Pulmonary artery endothelial cell (primary cell): ENCODE data around the gene ZYG11B. TPM values are rescaled to one million over a fixed set of nuclear protein-coding genes. Genes with fewer than 3 reads are reported as not detected.
"Not testable (repeated sequence)": the region's sequence is repeated elsewhere in the genome, so short reads cannot be mapped to it uniquely, and the experiment has no call there.

Source experiments
- DNase-seq: peaks from one replicate; pipeline ENCODE4 v3.0.0-alpha.2; 2011; ENCODE audit warnings: low read depth, low spot score
- total RNA-seq: library from RNA; depleted of rRNA; stranded (reverse); fragments of >200 nt; gene quantifications from 2 replicates; pipeline ENCODE4 v1.2.3, GENCODE V29; 2014

Gene ZYG11B
- 32.3 and 46.5 TPM in 2 replicates for total RNA-seq

DNA sequence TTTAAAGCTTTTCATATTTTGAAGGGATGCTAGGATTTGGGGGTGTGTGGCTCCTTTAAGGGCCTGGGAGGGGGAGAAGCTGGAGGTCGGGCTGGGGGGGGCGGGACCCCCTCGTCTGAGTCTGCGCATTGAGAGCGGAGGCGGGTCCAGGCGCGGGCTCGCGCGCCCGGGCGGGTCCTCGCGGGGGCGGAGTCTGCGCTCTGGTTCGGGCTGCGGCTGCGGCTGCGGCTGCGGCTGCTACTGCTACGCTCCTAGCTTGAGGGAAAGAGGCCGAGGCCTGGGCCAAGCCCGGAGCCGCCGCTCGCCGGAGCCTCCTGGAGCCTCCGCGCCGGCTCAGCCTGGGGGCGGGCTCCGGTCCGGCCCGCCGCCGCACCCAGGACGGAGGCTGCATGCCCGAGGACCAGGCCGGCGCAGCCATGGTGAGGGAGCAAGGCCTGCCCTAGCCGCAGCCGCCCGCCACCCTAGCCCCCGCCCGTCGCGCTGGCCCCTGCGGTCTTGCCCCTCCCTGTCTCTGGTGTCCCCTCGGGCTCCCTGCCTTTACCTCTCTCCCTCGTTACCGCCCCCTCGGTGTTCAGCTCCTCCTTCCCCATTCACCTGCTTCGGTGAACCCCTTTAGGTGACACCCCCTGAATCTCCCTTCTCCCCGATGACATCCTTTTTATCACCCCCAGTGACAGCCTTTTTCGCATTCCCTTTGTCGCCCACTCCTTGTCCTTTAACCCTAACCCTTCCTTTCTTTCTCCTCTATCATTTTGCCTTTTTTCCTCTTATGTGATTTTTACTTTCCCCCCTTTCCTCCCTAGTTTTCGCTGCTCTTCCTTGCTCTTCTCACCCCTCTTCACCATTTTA, at the start of gene ZYG11B:
Gene ZYG11B, plus strand, starts transcription at position 189 of the 849 bp plus-strand sequence. Its CDS starts 201 bp downstream, at position 390.
- no peak for DNase-seq

DNA sequence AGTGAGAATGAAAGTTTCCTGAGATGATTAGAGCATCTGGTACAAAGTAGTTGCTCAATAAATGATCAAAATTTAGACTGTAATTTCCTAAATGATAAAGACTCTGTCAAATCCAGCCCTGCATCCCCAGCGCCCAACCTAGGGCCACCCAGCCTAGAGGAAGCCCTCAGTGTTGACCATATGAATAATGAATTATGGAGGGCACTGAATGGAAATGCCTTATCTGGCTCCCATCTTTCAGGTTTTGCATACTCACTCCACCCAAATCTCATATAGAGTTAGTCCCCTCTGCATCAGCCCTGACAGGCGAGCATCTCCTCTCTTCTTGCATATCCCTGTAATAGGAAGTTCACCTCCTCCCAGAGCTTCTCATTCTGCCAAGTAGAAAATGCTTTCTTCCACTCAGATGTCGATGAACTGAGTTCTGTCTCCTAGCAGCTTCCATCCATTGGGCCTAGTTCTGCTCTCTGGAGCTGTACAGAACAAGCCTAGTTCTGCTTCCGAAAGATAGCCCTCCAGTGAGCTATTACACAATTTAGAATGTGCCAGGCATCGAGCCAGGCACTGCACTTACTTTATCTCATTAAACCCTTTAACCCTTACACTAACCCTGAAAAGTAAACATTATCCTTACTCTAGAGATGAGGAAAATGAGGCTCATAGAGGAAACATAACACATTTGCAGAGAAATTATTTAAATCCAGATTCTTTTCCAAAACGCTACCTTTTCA, 49.0 kb upstream of the ZYG11B start:
- DNase-seq, result no peak

DNA sequence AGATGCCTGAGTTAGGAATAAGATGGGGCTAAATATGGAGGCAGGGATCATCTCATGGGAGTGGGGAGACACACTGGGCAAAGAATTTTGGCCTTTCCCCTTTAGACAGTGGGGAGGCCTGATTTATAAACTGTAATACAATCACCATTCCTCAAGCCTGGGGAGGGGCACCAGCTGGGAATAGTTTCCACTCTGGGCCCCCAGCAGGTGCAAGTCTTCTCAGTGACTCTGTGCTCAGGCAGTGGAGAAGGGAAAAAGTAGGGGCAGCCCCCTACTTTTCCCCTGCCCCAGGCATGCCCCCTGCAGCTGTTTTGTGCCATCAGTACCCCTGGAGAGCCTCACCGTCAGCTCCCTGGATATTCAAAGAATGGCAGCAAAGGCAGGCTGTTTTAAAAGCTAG, 47.2 kb upstream of the ZYG11B start:
- DNase-seq, result no peak

DNA sequence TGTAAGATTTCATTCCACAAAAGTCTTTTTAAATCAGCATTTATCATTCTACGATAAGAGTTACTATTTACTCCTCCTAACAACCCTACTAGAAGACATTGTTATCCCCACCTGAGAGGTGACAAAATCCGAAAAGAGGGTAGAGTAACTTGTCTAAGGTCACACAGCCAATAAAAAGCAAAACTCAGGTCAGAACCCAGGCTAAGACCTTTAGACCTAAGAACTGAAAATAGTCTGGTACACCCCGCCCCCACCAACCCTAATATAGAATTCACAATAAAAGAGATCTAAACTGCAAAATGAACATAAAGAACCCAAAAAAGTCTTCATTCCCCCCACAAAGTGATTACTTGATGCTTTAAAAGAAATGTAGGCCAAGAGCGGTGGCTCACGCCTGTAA, 46.8 kb upstream of the ZYG11B start:
- no peak for DNase-seq

DNA sequence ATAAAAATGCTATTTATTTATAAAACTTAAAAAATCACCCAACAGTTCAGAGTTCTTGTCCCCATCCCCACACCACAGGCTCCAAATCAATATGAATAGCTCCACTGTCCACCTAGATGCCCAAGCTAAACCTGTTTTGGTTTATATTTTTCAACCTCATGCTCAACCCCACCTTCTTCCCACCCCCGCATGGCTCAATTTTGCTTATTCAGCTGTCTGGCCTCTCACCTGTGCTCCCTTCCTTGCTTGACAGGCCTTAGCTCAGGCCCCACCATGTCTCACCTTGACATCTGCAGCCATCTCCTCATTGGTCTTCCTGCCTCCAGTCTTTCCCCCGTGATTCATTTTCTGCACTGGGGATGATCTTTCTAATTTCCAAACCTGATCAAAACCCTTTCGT, 45.9 kb upstream of the ZYG11B start:
- DNase-seq, result no peak

DNA sequence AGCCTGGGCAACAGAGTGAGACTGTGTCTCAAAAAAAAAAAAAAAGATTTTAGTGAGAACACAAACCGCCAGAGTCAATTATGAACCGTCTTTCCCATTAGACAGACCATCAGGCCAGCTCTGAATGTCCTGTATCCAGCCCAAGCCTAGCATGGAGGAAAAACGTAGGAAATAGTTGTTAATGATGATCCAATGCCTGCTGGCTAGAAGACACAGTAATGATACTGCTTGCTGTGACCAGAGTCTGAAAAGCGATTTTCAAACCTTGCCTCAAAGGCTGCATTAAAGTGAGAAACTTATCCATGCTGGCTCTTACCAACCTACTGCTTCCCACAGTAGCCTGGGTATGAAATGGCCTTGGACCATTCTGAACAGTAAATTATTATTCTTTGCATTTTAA, 45.1 kb upstream of the ZYG11B start:
- DNase-seq, result no peak

GRCh38 chr1:52683367-52683940, 42.8 kb upstream of the ZYG11B start:
- no peak for DNase-seq

DNA sequence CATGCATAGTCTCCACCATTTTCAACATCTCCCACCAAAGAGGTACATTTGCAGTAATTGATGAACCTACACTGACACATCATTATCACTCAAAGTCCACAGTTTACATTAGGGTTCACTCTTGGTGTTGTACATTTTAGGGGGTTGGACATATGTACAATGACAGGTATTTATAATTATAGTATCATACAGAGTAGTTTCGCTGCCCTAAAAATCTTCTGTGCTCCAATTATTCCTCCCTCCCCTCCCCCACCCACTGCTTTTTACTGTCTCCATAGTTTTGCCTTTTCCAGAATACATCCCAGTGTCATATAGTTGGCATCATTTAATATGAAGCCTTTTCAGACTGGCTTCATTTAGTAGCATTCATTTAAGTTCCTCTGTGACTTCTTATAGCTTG, 41.7 kb upstream of the ZYG11B start:
- DNase-seq, result no peak

- not testable (repeated sequence) for DNase-seq
Observed at GRCh38 chr1:52686261-52686751, 39.9 kb upstream of the ZYG11B start.

DNA sequence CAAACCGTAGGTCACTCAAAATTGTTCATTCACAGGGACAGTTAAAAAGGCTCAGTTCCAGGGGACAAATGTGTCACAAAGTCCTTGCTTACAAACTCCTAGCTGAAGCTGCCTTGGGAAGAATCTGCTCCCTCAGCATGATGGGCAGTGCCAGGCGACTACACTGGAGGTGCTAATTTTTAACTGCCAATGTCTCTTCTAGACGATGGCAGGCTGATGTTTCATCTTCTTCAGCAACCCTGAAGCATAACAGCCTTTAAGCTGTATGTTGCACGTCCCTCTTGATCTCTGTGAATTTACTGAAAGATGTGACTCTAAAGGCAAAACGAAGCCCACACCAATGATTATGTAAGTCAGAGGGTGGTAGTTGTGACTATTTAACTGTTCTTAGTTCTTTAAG, 39.4 kb upstream of the ZYG11B start:
- DNase-seq, result no peak

DNA sequence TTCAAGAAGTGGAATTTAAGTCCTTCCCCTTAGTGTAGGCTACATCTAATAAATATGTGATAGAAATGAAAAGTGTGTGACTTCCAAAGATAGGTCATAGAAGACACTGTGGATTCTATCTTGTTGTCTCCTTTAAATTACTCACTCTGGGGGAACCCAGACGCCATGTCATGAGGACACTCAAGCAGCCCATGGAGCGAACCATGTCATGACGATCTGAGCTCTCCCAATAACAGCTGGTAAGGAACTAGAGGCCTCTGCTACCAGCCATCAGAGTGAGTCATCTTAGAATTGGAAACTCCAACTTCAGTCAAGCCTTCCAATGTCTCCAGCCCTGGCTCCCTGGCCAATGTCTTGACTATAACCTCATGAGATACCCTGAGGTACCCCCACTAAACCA, 34.4 kb upstream of the ZYG11B start:
- DNase-seq, result no peak

- DNase-seq, result no peak
Observed at GRCh38 chr1:52692697-52693096, 33.6 kb upstream of the ZYG11B start.

DNA sequence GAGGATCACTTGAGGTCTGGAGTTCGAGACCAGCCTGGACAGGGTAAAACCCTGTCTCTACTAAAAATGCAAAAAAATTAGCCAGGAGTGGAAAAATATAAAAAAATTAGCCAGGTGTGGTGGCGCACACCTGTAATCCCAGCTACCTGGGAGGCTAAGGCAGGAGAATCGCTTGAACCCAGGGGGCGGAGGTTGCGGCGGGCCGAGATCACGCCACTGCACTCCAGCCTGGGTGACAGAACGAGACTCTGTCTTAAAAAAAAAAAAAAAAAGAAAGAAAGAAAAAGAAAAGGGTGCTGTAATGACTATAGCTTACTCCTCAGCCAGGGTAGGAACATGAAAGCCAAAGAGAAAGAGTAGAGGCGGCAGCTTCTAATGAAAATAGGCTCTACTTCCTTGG, 32.9 kb upstream of the ZYG11B start:
- DNase-seq, result not testable (repeated sequence)

DNA sequence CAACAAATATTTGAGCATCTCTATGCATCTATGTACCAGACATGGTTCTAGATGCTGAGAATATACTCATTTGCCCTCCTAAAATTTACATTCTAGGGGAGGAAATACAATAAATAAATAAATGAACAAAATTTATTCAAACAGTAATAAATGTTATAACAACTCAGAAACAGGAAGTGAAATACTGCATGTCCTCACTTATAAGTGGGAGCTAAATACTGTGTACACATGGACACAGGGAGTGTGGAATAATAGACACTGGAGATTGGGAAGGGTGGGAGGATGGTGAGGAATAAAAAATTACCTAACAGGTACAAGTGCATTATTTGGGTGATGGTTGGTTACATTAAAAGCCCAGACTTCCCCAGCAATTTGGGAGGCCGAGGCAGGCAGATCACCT, 32.4 kb upstream of the ZYG11B start:
- DNase-seq, result no peak

DNA sequence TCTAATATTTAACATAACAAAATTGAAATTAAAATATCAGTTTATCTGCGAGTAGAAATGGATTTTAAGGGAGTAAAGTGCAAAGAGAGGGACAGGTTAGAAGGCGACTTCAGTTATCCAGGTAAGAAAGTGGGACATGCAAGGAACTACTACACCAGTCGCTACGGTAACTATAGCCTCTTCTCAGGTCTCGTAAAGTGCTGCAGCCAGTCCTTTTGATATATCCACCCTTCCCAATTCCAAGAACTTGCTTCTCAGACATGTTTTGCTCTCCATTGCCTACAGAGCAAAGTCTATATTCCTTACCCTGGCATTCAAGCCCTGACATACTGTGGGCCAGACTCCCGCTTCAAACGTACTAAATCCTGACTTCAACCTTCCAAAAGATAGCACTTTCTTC, 30.6 kb upstream of the ZYG11B start:
- DNase-seq, result no peak

GRCh38 chr1:52697795-52698674, 28.2 kb upstream of the ZYG11B start, which contains the start of gene COA7:
Gene COA7, minus strand, starts transcription at chr1:52698347. Its CDS starts 21 bp downstream, at chr1:52698326.
- DNase-seq, result peak; percentile 22

DNA sequence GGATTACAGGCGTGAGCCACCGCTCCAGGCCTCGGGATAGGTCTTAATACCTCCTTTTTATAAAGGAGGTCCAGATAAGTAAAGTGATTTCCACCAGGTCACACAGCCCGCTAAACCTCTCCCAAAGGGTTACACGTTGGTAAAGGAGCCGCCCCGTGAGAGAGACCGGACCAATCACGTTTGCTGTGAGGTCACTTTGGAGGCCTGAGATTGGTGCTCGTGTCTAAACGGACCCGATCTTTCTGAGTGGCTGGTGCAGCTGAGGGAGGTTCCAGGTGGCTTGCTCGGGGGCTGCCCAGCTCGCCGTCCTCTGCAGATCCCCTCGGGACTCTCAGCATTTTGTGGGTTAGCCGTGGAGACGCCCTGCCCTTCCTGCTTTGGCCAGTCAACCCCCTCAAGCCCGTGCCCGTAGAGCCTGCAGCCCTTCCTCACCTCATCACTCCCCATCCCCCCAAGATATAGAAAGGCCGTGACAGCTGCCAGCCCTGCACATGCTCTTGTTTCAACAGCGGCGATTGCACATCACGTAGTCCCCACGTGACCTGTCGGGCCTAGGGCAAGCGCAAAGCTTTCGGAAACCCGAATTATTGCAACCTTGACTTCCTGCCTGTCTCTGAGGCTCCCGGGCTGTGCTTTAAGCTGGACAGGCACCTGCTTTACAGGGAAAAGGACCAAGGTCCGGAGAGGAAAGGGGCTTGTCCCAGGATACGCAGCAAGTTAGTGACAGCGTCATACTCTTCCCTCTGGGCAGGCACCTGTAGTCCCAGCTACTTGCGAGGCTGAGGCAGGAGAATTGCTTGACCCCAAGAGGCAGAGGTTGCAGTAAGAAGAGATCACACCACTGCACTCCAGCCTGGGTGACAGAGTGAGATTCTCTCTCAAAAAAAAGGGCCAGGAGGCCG, 23.1 kb upstream of the ZYG11B start:
- peak; percentile 66 for DNase-seq

- DNase-seq, result no peak
Observed at GRCh38 chr1:52706136-52706670, 20.1 kb upstream of the ZYG11B start.
